ENCODE data around the gene LMBR1.

DNA sequence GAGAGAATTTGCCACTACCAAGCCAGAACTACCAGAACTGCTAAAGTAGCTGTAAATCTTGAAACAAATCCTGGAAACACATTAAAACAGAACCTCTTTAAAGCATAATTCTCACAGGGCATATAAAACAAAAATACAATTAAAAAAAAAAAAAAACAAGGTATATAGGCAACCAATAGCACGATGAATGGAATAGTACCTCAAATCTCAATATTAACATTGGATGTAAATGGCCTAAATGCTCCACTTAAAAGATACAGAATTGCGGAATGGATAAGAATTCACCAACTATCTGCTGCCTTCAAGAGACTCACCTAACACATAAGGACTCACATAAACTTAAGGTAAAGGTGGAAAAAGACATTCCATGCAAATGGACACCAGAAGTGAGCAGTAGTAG is 17.2 kb downstream of the LMBR1 start:
- no peak for TF ChIP-seq POLR2AphosphoS5 (IDR thresholded peaks at IDR 0.05; ENCODE audit: low read depth, low read length)
- TF ChIP-seq, protein P1, sequence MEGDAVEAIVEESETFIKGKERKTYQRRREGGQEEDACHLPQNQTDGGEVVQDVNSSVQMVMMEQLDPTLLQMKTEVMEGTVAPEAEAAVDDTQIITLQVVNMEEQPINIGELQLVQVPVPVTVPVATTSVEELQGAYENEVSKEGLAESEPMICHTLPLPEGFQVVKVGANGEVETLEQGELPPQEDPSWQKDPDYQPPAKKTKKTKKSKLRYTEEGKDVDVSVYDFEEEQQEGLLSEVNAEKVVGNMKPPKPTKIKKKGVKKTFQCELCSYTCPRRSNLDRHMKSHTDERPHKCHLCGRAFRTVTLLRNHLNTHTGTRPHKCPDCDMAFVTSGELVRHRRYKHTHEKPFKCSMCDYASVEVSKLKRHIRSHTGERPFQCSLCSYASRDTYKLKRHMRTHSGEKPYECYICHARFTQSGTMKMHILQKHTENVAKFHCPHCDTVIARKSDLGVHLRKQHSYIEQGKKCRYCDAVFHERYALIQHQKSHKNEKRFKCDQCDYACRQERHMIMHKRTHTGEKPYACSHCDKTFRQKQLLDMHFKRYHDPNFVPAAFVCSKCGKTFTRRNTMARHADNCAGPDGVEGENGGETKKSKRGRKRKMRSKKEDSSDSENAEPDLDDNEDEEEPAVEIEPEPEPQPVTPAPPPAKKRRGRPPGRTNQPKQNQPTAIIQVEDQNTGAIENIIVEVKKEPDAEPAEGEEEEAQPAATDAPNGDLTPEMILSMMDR (IDR thresholded peaks at IDR 0.05), result no peak
- TF ChIP-seq TCF7L2 (IDR thresholded peaks at IDR 0.05; ENCODE audit: low read depth, low read length), result no peak
- TF ChIP-seq, protein P2, sequence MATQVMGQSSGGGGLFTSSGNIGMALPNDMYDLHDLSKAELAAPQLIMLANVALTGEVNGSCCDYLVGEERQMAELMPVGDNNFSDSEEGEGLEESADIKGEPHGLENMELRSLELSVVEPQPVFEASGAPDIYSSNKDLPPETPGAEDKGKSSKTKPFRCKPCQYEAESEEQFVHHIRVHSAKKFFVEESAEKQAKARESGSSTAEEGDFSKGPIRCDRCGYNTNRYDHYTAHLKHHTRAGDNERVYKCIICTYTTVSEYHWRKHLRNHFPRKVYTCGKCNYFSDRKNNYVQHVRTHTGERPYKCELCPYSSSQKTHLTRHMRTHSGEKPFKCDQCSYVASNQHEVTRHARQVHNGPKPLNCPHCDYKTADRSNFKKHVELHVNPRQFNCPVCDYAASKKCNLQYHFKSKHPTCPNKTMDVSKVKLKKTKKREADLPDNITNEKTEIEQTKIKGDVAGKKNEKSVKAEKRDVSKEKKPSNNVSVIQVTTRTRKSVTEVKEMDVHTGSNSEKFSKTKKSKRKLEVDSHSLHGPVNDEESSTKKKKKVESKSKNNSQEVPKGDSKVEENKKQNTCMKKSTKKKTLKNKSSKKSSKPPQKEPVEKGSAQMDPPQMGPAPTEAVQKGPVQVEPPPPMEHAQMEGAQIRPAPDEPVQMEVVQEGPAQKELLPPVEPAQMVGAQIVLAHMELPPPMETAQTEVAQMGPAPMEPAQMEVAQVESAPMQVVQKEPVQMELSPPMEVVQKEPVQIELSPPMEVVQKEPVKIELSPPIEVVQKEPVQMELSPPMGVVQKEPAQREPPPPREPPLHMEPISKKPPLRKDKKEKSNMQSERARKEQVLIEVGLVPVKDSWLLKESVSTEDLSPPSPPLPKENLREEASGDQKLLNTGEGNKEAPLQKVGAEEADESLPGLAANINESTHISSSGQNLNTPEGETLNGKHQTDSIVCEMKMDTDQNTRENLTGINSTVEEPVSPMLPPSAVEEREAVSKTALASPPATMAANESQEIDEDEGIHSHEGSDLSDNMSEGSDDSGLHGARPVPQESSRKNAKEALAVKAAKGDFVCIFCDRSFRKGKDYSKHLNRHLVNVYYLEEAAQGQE (IDR thresholded peaks at IDR 0.05; ENCODE audit: insufficient read depth in 1 of 2, low read depth in 2 of 2, low read length in 1 of 2), result no peak
- TF ChIP-seq SIN3A (IDR thresholded peaks at IDR 0.05; ENCODE audit: borderline replicate concordance, insufficient read depth, low read depth, low read length), result no peak
